OCI-LY7 (cell line): Measurements from ENCODE around the gene TRIM54. TPM values are rescaled to one million over a fixed set of nuclear protein-coding genes. Genes with fewer than 3 reads are reported as not detected.

ENCODE experiments used
- BruUV-seq: library from RNA; stranded (reverse); fragments of 400-500 nt; replicated peaks from 2 replicates; lab custom pipeline; 2021; lab: Mats Ljungman, UMichigan
- CTCF ChIA-PET: fragments of 300-600 bp; sonication (Branson Sonifier 250); formaldehyde crosslinking; loops from one replicate; lab custom pipeline; 2022; ENCODE audit warnings: antibody characterized with exemption; ENCODE audit not compliant: unreplicated experiment; lab: Charles Lee
- POLR2A ChIA-PET: fragments of 300-600 bp; sonication (Branson Sonifier 250); formaldehyde crosslinking; loops from one replicate; lab custom pipeline; 2022; ENCODE audit warnings: antibody characterized with exemption; lab: Charles Lee
- DNase-seq: peaks from one replicate; pipeline ENCODE4 v3.0.0-alpha.2; 2015; ENCODE audit warnings: low spot score
- H2AFZ ChIP-seq: fragments of 200-600 bp; sonication (generic), shearing (Covaris generic); 2 replicates; pipeline ENCODE4 v1.6.1; 2014; ENCODE audit warnings: mild to moderate bottlenecking, antibody characterized with exemption, low read length, moderate library complexity
- H3K27ac ChIP-seq: fragments of 200-600 bp; sonication (generic); 2 replicates; pipeline ENCODE4 v1.5.1; 2014; ENCODE audit warnings: mixed run types, low read depth, mild to moderate bottlenecking, moderate library complexity, low read length, inconsistent platforms; ENCODE audit not compliant: poor library complexity, severe bottlenecking
- H3K36me3 ChIP-seq: fragments of 200-600 bp; sonication (generic); 2 replicates; pipeline ENCODE4 v1.6.1; 2014; ENCODE audit warnings: mild to moderate bottlenecking, antibody characterized with exemption, low read length, moderate library complexity, mixed read lengths; ENCODE audit not compliant: insufficient read depth
- H3K4me1 ChIP-seq: fragments of 200-600 bp; sonication (generic); 2 replicates; pipeline ENCODE4 v1.5.1; 2014; ENCODE audit warnings: mild to moderate bottlenecking, low read length; ENCODE audit not compliant: insufficient read depth, poor library complexity, severe bottlenecking
- H3K4me2 ChIP-seq: fragments of 200-600 bp; sonication (generic); 2 replicates; pipeline ENCODE4 v1.6.1; 2014; ENCODE audit warnings: mild to moderate bottlenecking, low read length
- H3K4me3 ChIP-seq: fragments of 200-600 bp; sonication (generic); 2 replicates; pipeline ENCODE4 v1.5.1; 2014; ENCODE audit warnings: mild to moderate bottlenecking, low read depth, low read length; ENCODE audit not compliant: poor library complexity, severe bottlenecking
- H3K79me2 ChIP-seq: fragments of 200-600 bp; sonication (generic); 2 replicates; pipeline ENCODE4 v1.6.1; 2016; ENCODE audit warnings: low read depth, mild to moderate bottlenecking, low read length, moderate library complexity, mixed read lengths; ENCODE audit not compliant: insufficient read depth
- H3K9me2 ChIP-seq: fragments of 200-600 bp; sonication (generic); 2 replicates; pipeline ENCODE4 v1.6.1; 2016; ENCODE audit warnings: mild to moderate bottlenecking, low read length, mixed read lengths; ENCODE audit not compliant: insufficient read depth
- H3K9me3 ChIP-seq: fragments of 200-600 bp; sonication (generic); 2 replicates; pipeline ENCODE4 v1.6.1; 2014; ENCODE audit warnings: mild to moderate bottlenecking, mixed run types, low read length, mixed read lengths
- H4K20me1 ChIP-seq: fragments of 200-600 bp; sonication (generic); 2 replicates; pipeline ENCODE4 v1.6.1; 2014; ENCODE audit warnings: mild to moderate bottlenecking, antibody characterized with exemption, low read length, moderate library complexity, mixed read lengths; ENCODE audit not compliant: insufficient read depth
- EZH2phosphoT487 ChIP-seq: fragments of 200-600 bp; sonication (generic); IDR thresholded peaks from 2 replicates; pipeline ENCODE4 v1.6.1; 2018; ENCODE audit warnings: low read depth, borderline replicate concordance, mild to moderate bottlenecking, mixed run types, antibody characterized with exemption, low read length, moderate library complexity, mixed read lengths
- intact Hi-C: fragments of 100-400 bp; cut with micrococcal nuclease; formaldehyde crosslinking; loops from one replicate; pipeline ENCODE4 v1.10.0; 2022; ENCODE audit not compliant: unreplicated experiment
- total RNA-seq, 2 experiments: library from RNA; depleted of rRNA in 1 of 2; stranded (reverse); fragments of >200 nt in 1 of 2; shearing (Covaris generic) in 1 of 2; gene quantifications; 2 replicates each; pipeline ENCODE4 v1.2.3, GENCODE V29; 2014 to 2022
- TF ChIP-seq, protein P1 (sequence below): fragments of 200-600 bp; sonication (generic); conservative IDR thresholded peaks from 2 replicates; pipeline ENCODE4 v1.5.1; 2014; ENCODE audit warnings: mild to moderate bottlenecking, antibody characterized with exemption, low read length, moderate library complexity, mixed read lengths

Gene TRIM54
- total RNA-seq, 2 experiments from 2014 or later, result 6.4 to 18.8 TPM

DNA sequence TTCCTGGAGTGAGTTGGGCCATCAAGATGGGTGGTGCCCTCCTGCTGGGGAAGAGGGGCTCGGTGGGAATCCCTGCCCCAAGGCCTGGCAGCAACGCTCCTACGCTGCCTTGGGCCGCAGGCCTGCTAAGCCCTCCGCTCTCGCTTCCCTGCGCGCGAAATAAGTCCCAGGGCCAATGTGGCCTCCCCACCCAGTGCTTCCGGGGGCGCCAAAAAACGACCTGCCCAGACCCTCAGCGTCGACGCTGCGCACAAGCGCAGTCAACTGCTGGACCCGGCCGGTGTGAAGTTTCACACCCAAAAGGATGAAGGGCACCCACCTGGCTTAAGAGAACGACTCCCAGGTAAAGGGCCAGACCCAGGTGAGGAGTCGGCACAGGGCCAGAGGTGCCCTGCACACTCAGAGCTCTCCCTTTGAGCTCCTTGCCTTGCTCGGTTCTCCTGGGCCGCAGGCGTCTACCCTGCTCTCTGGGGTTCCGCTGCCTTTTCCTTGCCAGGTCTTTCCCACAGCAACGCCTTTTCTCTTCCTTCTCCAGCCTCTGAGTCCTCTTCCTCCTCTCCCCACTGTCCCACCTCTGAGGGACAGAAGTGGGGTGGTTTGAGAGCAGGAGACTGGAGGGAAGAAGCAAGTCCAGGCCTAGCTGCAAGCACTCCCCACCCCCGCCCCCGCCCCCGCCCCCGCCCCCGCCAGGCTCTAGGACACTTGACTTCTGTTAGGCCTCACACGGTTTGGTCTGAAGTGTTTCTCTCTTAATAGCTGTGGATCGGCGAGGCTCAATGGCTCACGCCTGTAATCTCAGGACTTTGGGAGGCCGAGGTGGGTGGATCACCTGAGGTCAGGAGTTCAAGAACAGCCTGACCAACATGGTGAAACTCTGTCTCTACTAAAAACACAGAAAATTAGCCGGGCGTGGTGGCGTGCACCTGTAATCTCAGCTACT is 6.7 kb upstream of the TRIM54 start, which contains the start of gene DNAJC5G:
Gene DNAJC5G, plus strand, starts transcription at position 223 of the 940 bp plus-strand sequence. CDS start 1,296 bp downstream, outside the sequence.
- POLR2A ChIA-PET, result interaction anchor here (0.6 kb wide), 1 partner anchor 59 kb away, joined by 3 read pairs; no protein-coding TSS in a partner anchor
- no TSS peak for BruUV-seq

DNA sequence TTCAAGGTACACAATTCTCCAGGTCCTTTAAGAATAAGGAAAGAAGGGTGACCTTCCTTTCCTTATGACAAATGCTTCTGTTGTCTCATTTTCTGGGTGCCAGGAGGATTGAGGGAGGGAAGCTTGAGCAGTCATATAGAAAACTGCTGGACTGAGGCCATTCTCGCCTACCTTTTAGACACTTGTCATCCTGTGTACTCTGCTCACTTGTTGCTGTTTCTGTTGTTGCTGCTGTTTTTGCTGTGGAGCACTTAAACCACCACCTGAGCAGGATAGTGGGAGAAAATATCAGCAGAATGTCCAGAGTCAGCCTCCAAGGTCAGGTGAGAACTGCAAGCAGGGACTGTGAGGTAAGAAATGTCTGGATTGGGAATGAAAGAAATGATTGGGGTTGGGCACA is 4.2 kb upstream of the TRIM54 start:
- no peak for DNase-seq
- Histone ChIP-seq H3K36me3 (no peaks in the 10 kb centered on the region), H3K4me2 (no peak overlapping the region), H4K20me1 (no peaks in the 10 kb centered on the region), H3K27ac (no peak overlapping the region), H3K9me2 (no peaks in the 10 kb centered on the region), H3K4me1 (peaks cover 30% of the 10 kb centered on the region), H2AFZ (no peak overlapping the region), H3K4me3 (no peak overlapping the region), H3K79me2 (no peaks in the 10 kb centered on the region), H3K9me3 (no peaks in the 10 kb centered on the region)
- TF ChIP-seq, protein P1, sequence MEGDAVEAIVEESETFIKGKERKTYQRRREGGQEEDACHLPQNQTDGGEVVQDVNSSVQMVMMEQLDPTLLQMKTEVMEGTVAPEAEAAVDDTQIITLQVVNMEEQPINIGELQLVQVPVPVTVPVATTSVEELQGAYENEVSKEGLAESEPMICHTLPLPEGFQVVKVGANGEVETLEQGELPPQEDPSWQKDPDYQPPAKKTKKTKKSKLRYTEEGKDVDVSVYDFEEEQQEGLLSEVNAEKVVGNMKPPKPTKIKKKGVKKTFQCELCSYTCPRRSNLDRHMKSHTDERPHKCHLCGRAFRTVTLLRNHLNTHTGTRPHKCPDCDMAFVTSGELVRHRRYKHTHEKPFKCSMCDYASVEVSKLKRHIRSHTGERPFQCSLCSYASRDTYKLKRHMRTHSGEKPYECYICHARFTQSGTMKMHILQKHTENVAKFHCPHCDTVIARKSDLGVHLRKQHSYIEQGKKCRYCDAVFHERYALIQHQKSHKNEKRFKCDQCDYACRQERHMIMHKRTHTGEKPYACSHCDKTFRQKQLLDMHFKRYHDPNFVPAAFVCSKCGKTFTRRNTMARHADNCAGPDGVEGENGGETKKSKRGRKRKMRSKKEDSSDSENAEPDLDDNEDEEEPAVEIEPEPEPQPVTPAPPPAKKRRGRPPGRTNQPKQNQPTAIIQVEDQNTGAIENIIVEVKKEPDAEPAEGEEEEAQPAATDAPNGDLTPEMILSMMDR, result no peak
- TF ChIP-seq EZH2phosphoT487, result no peak
- intact Hi-C loops, result no loop called here
- POLR2A ChIA-PET, result no interaction called here
- CTCF ChIA-PET, result no interaction called here
- no TSS peak for BruUV-seq

More for the DNA sequence above, 6.7 kb upstream of the TRIM54 start, which contains the start of gene DNAJC5G:
- TF ChIP-seq, protein P1, result no peak
- no peak for TF ChIP-seq EZH2phosphoT487
- H3K4me1 ChIP-seq, result peaks cover 48% of the 10 kb centered on the region
- no peaks in the 10 kb centered on the region for H3K36me3 ChIP-seq
- no peak within 1 kb of the TSS for H3K4me3 ChIP-seq
- no peak within 1 kb of the TSS for H2AFZ ChIP-seq
- H3K9me3 ChIP-seq, result no peaks in the 10 kb centered on the region
- H3K9me2 ChIP-seq, result no peaks in the 10 kb centered on the region
- intact Hi-C loops, result no loop called here
- H3K27ac ChIP-seq, result no peak within 1 kb of the TSS
- DNase-seq, result no peak
- CTCF ChIA-PET, result interaction anchor here (0.7 kb wide), 1 partner anchor 671 kb away, joined by 3 read pairs; no protein-coding TSS in a partner anchor
- no peaks in the 10 kb centered on the region for H4K20me1 ChIP-seq
- no peaks in the 10 kb centered on the region for H3K79me2 ChIP-seq
- no peak within 1 kb of the TSS for H3K4me2 ChIP-seq
